GM18508 (cell line): Measurements from ENCODE around the gene FANCG.

Experiments used
- ATAC-seq: cut with Tn5 transposase; IDR thresholded peaks from one replicate; pipeline ENCODE4 v1.9.1; 2021; ENCODE audit warnings: moderate number of reproducible peaks; ENCODE audit not compliant: insufficient read depth, unreplicated experiment

FANCG gene

DNA sequence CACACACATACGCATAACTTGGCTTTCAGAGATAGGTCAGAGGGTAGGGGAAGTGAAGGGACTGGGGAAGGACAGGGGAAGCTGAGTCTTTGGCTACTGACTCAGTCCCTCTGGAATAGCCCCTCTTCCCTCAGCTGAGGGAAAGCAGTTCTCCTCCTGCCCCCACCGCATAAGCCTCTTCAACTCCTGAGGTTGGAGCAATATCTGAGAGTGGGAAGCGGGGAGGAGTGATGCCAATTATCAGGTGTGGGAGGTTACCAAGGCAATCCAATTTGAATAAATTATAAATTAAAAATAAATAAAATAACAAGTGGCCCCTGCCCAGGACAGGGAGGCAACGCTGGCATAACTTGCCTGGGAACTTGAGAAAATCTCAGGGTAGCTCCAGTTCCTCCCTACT is 24.8 kb upstream of the FANCG start:
- no peak for ATAC-seq

DNA sequence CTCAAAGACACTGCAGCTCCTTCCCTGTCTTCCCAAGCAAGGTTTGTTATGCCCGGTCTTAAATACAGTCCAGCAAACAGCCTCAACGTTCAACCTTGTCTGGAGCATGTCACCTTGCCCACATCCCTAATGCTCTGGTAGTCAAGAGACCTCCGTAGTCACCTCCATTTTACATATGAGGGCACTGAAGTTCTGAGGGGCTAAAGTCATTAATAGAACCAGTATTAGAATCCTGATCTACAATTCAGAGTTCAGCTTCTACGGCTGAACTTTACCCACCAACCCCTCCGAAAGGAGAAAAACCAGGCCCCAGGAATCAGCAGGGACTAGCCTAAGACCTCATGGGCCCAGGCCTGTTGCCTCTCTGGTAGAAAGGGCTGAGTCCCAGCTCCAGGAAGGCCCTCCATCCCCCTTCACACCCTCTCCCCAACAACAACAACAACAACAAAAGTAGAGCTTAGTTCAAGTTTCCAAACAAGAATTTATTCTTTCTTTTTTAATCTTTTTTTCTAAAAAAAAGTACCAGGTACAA is 24.0 kb upstream of the FANCG start:
- no peak for ATAC-seq

DNA sequence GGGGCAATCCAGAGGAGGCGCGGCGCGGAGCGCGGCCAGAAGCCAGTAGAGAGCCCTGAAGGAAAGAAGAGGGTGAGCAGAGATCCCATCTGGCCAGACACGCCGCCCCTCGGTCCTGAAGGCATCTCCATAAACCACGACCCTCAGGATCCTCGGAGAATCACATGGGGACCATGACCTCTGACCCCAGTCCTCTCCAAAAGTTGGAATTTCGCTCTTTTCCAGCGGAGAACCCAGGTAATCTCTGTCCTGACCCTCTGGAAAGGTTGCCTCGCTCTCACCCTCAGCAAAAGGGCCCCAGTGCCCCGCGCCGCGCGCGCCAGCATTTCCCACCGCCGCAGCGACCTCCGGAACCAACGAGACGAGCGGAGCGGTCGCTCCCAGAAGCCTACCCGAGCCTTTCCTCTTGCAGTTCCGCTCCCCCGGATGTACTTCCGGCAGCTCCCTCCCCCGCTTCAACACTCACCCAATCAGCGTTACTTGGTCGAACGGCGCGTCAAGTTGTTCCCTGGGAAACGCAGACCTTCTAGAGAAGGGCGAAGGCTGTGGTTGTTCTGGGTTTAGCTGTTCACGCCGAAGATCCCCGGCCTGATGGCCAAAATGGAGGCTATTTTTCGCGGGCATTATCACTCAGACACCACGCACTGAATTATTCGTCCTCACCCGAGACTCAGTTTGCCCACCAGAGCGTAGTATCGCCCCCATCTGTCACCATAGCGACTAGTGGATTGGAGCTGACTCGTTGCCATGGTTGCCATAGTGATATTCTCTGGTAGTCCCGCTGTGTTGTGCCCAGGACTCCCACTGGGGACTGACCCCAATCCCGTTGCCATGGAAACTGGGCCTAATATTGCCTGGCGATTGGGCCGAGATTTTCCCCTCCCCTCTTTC is 23.3 kb upstream of the FANCG start, which contains the start of gene STOML2:
Gene STOML2, minus strand, starts transcription at position 363 of the 891 bp plus-strand sequence. Its CDS starts 37 bp downstream, at position 326.
- ATAC-seq, result peak; percentile 77

- ATAC-seq, result no peak
Observed at GRCh38 chr9:35102465-35102768, 22.7 kb upstream of the FANCG start.

DNA sequence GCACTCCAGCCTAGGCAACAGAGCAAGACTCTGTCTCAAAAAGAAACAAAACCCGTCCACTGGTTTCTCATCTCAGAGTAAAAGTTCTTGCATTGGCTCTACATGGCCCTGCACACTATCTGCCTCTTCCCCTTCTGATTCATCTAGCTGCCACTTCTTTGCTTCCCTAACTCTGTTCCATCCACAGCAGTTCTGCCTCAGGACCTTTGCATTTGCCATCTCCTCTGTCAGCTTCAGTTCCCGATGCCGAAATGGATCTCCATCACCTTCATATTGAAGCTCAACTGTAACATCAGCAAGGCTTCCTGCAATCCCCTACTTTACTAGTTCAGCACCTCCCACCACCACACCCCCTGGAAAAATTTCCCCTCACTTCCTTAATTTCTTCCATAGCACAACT is 17.8 kb upstream of the FANCG start:
- no peak for ATAC-seq

DNA sequence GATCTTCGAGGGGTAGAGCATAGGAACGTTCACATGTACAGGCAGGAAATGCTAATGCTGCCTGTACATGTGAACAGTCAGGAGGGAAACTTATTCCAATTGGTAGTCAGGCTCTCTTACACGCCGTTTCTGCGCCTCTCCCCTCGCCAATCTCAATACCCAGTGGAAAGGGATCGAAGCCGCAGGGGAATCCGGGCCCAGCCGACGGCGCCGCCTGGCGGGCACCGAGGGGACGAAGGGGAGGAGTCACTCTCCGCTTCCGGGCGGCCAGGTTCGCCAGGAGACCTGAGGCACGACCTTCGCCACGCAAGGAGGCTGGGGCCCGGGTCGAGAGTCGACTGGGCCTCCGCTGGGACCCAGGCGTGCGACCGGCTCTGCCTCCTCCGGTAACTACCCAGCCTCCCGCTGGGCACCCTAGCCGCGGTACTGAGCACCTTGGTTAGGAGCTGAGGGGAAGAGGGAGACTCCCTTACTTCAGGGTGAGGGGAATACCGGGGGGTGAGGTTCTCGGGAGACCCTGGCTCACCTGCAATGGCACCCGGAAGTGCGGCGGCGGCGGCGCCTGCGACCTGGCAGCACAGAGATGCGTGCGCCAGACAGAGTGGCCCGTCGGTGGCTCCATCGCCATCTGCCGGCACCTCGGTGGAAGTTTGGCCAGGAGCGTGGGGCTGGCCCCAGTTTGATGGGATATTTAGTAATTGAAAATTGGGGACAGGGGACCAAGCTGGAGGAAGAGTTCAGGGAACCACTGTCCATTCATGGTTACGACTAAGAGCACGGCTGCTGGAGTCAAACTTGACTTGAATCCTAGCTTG is 16.5 kb upstream of the FANCG start, which contains the start of gene PIGO:
Gene PIGO, minus strand, starts transcription at position 557 of the 815 bp plus-strand sequence. CDS start 1,026 bp downstream, outside the sequence.
- no peak for ATAC-seq

DNA sequence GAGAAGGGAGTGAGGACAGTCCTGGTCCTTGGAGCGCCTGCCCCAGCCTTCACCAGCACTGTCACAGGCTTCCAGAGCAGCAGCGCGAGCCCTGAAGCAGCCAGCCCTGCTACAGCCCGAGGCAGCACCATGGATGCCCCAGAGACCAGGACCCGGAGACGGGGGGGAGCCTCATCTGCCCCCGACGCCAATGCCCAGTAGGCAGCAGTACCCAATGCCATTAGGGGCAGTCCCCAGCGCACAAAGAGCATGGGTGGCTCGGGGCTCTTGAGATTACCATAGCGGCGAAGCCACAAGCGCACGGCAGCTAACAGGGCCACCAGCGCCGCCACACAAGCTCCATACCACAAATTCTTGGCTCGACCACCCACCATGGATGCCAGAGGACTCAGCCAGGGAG is 11.8 kb upstream of the FANCG start:
- ATAC-seq, result no peak

DNA sequence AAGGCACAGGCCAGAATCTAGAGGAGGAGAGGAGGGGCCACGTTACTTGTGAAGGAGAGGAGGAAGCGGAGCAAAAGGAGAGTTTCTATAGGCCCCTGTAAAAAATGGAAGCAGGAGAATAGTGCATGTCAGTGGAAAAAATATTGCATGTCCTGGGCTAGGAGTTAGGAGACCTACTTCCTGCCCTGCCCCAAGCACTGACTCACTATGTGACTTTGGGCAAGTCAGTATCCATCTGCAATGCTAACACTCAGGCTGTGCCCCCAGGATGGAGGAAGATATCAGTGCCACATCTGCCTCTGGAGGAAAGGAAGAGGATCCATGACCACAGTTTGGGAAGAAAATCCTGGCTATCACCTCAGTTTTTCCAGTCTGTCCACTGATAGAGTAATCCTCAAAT is 9.7 kb upstream of the FANCG start:
- ATAC-seq, result no peak

DNA sequence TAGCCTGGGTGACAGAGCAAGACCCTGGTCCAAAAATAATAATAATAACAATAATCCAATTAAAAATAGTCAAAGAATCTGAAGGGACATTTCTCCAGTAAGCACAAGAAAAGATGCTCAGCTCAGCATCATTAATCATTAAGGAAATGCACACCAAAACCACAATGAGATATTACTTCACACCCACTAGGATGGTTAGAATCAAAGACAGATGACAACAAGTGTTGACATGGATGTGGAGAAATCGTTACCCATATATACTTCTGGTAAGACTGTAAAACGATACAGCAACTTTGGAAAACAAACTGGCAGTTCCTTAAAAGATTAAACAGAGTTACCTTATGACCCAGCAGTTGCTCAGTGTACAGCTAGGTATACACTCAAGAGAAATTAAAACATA is 5.3 kb upstream of the FANCG start:
- no peak for ATAC-seq

GRCh38 chr9:35079041-35079425 is 709 bp downstream of the FANCG start:
- no peak for ATAC-seq

DNA sequence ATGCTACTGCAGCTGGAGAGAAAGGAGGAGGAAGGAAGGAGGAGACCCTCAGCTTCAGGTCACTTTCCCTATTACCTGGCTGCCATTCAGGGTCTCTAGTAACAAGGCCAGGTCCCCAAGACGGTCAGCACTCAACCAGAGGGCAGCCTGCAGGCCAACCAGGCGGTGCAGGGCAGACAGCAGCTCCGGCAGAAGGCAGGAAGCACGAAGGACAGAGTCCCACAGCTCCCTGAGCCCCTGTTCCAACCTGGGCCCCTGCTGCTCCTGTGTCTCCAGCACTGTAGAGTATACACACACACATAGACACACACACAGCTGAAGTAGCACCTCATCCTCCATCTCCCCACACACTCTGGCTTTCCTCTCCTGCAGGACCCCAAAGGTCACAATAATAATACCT is 1.7 kb downstream of the FANCG start:
- no peak for ATAC-seq

DNA sequence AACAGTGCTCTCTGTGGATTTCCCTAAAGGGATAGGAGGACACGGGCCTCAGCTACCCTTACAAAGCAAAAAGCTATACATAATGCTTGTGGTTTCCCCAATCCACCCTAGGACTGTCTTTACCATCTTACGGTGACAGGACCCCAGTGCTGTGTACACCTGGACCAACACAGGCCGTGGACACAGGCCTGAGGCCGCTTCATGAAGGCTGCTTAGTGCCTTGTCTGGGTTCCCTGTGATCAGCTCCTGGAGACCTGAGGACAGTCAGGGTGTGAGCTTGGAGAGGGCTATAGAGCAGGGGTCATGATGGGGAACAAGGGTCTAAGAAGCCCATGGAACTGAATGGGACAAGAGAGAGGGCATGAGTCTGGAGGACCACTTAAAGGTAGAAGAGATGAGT is 2.9 kb downstream of the FANCG start:
- no peak for ATAC-seq

- no peak for ATAC-seq
Observed at GRCh38 chr9:35075358-35075757, 4.4 kb downstream of the FANCG start.

DNA sequence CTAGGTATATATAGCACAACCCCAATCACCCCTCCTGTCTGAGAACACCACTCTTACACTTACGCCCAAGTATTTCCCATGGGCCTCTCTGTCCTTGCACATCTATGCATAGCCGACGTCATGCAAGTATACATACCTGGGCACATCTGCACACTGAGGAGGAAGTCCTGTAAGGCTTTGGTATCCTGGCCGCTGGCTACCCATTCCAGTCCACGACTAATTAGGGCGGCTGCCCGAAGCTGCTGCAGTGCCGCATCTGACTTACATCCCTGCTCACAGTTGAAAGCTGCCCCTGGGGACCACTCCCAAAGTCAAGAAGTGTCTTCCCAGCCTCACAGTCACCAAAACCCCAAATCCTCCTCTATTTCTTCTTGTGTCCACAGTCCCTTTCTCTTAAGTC is 5.0 kb downstream of the FANCG start:
- ATAC-seq, result no peak

DNA sequence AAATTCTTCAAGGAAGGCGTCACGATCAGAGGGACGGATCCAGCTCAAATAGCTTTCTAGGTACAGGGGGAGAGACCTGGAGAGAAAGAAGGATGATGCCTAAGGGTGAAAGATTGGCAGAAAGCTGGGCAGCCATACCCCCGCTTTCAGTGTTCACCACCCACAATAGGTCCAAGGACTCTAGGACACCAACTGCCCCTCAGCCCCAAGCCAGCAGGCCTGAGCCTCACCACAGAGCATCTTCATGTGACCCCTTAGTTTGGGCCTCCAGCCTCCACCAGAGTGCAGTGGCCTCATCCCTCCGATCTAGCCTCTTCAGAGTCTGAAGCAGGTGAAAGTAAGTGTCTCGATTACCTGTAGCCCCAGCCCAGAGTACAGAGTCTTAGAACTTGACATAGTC is 5.6 kb downstream of the FANCG start:
- ATAC-seq, result no peak

GRCh38 chr9:35073279-35073612 is 6.5 kb downstream of the FANCG start:
- ATAC-seq, result no peak

DNA sequence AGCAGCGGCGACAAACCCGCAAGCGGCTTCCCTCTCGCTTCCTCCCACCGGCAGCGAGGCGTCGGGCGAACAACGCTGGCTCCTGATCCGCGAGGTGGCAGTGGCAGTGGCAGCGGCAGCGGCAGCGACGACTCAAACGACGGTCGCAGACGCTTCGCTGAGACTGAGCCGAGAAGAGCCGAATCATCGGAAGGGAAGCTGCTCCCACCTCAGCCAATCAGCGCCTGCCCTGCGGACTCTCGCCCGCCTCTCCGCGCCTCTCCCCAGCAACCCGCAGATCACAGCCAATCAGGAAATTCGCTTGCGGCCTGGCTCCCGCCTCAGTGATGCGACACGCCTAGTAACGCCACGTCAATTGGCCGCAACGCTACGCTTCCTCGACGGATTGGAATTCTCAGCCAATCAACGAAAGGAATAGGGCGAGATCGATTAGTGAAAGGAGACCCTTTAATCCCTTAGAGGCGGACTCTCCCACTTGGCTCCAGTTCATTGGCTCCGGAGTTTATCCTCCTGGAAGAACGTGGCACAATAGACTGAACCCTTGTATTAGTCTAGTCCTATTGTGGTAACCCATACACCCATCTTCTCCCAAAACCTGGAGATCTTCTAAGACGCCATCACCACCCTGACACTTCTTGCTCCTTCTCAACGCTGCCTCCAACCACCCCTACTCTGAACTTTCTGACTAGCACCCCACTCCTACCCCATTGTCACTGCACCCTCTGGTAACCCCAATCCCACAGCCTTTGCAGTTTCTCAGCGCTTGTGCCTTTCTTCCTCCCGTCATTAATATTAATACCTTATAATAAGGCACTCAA is 7.1 kb downstream of the FANCG start, which contains the start of gene VCP:
Gene VCP, minus strand, starts transcription at position 165 of the 818 bp plus-strand sequence. CDS start 272 bp downstream, outside the sequence.
- ATAC-seq, result peak; percentile 73

DNA sequence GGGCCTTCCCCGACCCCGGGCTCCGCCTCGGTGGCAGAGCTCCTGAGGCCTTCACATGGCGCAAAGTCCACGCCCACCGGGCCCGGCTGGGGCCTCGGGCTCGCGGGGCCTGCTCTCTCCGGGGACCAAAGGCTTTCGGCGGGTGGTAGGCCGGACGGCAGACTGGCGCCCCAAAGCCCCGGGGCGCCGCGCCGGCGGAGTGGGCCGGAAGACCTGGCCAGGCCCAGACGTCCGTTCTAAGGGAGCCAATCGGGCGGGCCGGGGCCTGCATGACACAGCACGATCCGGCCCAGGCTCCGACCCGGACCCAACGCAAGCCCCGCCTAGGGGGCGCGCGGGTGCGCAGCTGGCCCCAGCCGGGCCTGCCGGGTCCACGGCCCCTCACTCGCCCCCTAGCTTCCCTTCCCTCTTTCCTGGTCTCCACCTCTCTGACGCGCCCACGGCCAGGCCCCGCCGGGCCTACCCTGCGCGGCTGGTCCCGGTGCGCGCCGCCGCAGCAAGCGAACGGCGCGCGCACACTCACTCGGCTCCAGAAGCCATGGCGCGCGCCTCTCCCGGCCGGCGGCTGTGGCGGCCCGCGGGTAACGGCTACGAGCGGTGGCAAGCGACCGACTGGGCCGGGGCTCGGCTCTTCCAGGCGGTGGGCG is 7.8 kb downstream of the FANCG start:
- ATAC-seq, result peak; percentile 28

DNA sequence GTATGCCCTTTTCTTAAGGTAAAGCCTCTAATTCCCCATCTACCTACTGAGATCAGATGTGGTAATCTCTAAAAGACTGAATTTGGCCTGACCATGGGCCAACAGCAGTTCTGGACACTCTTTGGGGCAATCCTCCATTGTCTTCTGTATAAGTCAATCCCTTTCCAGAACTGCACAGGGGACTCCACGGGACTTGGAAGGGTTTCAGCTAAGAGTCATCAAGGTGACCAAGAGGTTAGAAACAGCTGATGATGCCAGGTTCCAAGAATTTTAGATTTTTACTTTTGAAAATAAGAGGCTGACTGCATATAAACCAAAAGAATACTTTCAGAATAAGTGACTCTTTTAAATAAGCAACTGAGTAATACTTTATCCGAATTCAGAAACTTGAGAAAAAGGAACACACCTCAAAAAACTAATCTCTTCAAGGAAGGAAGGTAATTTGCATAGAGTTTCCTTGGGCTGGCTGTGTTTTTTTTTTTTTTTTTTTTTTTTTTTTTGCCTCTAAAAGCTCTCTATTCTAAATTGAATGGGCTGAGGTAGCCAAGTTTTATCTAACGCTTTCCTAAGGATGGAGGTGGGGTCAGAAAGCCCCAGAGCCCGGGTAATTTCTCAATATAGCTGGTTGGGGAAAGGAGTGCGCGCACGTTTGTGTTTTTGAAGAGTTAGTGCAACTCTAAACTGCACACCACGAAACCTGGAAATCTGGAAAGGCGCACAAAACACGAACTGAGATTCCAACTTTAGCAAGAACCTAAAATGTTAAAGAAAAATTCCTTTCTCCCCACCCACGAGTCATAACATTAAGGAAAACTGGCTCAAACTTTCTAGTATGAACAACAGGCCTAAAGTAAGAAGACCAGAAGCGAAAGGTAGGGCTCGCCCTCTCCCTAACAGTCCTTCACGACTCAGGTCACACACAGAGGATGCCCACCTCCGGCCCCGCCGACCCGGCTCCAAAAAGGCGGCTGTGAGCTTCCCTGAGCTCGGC is 8.6 kb downstream of the FANCG start:
- no peak for ATAC-seq
